Mucosa of rectum (tissue), 2 donors: Measurements from ENCODE around the gene ATP13A5.

Source experiments
- H3K27ac ChIP-seq, 2 donors: one replicate each; pipeline ENCODE4 v1.7.0; 2013; ENCODE audit warnings: inconsistent platforms in 2 of 2, low read depth in 2 of 2, low read length in 2 of 2
- H3K27me3 ChIP-seq, 2 donors: one replicate each; pipeline ENCODE4 v1.7.0; 2013; ENCODE audit warnings: low read length in 2 of 2; ENCODE audit not compliant: control insufficient read depth in 2 of 2, insufficient read depth in 2 of 2
- H3K36me3 ChIP-seq, 2 donors: one replicate each; pipeline ENCODE4 v1.7.0; 2013; ENCODE audit warnings: low read length in 2 of 2; ENCODE audit not compliant: control insufficient read depth in 2 of 2, insufficient read depth in 2 of 2
- H3K4me1 ChIP-seq, 2 donors: one replicate each; pipeline ENCODE4 v1.7.0; 2013; ENCODE audit warnings: low read length in 2 of 2, mild to moderate bottlenecking in 1 of 2; ENCODE audit not compliant: control insufficient read depth in 2 of 2, insufficient read depth in 2 of 2
- H3K4me3 ChIP-seq, 2 donors: one replicate each; pipeline ENCODE4 v1.7.0; 2013; ENCODE audit warnings: low read length in 2 of 2
- H3K9ac ChIP-seq, 2 donors: one replicate each; pipeline ENCODE4 v1.7.0; 2013; ENCODE audit warnings: low read length in 2 of 2, low read depth in 1 of 2, mild to moderate bottlenecking in 1 of 2
- H3K9me3 ChIP-seq, 2 donors: one replicate each; pipeline ENCODE4 v1.7.0; 2013; ENCODE audit warnings: low read length in 2 of 2; ENCODE audit not compliant: control insufficient read depth in 2 of 2
- donor health status: healthy.
- donor health status: Normal muscosa, but diverticular disease.

Gene ATP13A5

DNA sequence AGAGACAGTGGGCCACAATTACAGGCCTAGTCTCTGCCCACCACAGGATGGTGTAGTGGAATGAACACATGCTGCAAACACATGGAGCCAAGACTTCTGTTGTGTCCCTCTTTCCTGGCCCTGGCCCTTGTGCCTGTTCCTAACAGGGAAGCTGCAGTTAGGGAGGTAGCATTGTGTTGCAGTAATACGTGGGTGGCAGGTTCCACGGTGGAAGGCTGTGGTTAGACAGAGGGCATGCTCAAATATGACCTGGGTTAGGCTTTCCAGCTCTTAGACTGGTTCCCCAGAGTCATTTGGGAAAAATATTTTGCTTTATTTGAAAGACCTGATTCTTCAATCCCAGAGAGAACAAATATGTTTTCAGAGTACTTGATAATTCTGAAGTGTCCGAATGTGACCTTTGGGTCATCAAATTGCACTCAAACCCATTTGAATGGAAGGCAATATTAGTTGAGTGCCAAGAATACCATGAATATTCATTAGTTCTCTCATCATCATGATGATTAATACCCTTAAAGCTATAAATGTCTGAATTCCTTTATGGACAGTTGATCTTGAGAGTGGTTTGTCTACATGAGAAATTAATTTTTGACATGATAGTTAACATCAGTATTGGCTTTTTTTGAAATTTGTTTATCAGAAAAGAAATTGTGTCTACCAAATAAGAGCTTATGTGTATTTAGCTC is 109.1 kb downstream of the ATP13A5 start:
- no peaks in the 10 kb centered on the region for H3K27me3 ChIP-seq
- H3K27ac ChIP-seq = no peak overlapping the region
- H3K9ac ChIP-seq = no peak overlapping the region
- H3K9me3 ChIP-seq = no peaks in the 10 kb centered on the region
- H3K4me3 ChIP-seq = no peak overlapping the region
- H3K4me1 ChIP-seq = no peaks in the 10 kb centered on the region
- H3K36me3 ChIP-seq = no peaks in the 10 kb centered on the region

DNA sequence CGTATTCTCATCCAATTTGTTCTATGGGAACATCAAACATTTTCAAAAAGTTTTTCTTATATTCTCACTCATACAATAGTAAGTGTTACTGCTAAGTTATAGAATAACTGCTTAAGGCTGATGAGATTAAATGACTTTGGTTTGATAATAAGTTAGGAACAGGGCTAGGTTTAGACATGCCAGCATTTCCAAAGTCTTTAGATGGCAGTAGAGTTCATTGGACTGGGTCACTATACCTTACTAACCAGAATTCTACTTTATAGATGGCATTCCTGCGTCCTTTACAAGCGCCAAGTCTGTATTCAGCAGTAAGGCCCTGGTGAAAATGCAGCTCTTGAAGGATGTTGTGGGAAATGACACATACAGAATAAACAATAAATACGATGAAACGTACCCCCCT is 115.8 kb downstream of the ATP13A5 start:
- Histone ChIP-seq H3K9ac (no peak overlapping the region), H3K36me3 (no peaks in the 10 kb centered on the region), H3K9me3 (no peaks in the 10 kb centered on the region), H3K4me3 (no peak overlapping the region), H3K27ac (no peak overlapping the region), H3K27me3 (no peaks in the 10 kb centered on the region), H3K4me1 (no peaks in the 10 kb centered on the region)

DNA sequence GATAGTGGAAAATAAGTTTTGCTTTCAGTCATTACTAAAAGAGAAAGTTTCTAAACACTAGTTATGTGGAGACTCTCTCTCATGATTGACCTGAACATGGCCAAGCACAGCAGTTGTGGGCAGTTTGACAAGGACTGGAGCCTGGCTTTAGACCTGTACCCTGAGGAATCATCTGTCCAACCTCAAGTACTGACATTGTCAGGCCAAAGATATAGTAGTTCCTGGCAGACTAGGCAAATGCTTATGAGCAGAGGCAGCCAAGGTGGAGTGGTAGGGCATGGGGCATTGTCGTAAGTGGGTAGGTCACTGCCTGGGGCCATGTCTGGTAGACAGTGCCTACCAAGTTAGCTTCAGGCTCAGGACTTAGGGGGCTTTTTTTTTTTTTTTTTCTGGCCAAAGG is 116.6 kb downstream of the ATP13A5 start:
- no peak overlapping the region for H3K27ac ChIP-seq
- H3K36me3 ChIP-seq = no peaks in the 10 kb centered on the region
- no peak overlapping the region for H3K4me3 ChIP-seq
- H3K4me1 ChIP-seq = no peaks in the 10 kb centered on the region
- H3K9me3 ChIP-seq = no peaks in the 10 kb centered on the region
- no peak overlapping the region for H3K9ac ChIP-seq
- H3K27me3 ChIP-seq = no peaks in the 10 kb centered on the region

DNA sequence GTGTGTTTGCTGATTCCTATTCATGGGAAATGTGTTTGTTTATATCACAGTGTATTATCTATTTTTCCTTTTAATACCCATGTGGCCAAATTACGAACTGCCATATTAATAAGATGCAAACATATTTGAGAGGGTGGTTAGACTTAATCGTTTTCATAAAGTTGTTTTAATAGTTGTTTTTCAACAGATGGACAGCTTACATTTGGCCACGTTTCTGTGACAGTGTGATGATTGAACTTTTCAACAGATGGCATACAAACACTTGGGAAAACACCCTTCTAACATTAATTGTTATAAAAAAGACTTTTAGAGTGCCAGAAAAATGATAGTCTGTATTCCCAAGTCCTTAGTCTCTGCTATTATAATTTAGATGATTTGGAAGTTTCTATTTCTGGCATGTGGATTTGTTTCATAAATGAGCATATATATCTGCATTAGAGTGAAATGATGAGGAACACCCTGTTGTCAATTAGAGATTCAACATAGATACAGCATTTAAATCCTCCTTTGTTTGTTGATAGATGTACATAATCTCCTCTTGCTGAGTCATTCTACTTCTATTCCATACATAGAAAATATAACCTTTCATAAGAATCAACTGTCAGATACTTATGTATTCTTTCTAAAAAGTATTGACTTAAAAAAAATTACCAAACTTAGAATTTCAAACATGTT is 124.4 kb downstream of the ATP13A5 start:
- no peaks in the 10 kb centered on the region for H3K27me3 ChIP-seq
- peaks cover 0 to 1% of the 10 kb centered on the region in 2 donors for H3K9me3 ChIP-seq
- H3K36me3 ChIP-seq = no peaks in the 10 kb centered on the region
- no peaks in the 10 kb centered on the region for H3K4me1 ChIP-seq
- H3K27ac ChIP-seq = no peak overlapping the region
- no peak overlapping the region for H3K9ac ChIP-seq
- no peak overlapping the region for H3K4me3 ChIP-seq

DNA sequence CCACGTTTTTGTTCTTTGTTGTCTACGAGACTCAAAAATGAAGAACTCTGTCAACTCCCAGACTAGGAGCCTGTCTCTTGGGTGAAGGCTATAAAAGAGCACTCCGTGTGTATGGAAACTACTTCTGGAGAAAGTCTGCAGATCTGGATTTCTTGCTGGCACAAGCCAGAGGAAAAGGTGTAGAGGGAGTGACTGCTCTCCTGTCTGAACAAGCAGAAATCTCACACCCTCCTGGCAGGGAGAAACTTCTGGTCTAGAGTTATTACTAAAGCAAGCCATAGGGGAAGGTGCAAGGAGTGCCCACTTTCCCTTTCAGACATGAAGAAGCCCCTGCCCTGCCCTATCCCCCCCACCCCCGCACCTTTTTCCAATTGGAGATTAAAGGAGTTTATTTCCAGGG is 128.1 kb downstream of the ATP13A5 start:
- Histone ChIP-seq H3K9ac (no peak overlapping the region), H3K36me3 (no peaks in the 10 kb centered on the region), H3K9me3 (peaks cover 0 to 5% of the 10 kb centered on the region in 2 donors), H3K4me3 (no peak overlapping the region), H3K27ac (no peak overlapping the region), H3K27me3 (no peaks in the 10 kb centered on the region), H3K4me1 (no peaks in the 10 kb centered on the region)

DNA sequence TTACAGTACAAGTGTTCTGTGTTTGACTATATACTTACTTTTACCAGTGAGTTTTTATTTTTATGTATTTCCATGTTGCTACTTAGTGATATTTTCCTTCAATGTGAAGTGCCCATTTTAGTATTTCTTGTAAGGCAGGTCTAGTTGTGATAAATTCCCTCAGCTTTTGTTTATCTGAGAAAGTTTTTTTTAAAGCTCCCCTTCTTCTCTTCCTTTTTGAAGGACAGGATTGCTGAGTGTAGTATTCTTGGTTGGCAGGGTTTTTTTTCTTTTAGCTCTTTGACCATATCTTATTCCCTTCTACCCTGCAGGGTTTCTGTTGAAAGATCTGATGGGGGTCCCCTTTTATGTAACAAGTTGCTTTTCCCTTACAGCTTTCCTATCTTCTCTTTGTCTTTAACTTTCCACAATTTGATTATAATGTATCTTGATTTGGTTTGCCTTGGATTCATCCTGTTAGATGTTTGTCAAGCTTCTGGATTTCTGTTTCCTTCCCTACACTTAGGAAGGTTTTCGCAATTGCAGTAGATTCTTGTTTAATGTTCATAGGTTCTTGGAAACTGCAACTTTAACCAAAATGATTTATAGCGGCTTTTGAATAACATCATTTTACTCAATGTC is 129.6 kb downstream of the ATP13A5 start:
- no peak overlapping the region for H3K4me3 ChIP-seq
- H3K9me3 ChIP-seq = peaks cover 0 to 5% of the 10 kb centered on the region in 2 donors
- H3K27me3 ChIP-seq = no peaks in the 10 kb centered on the region
- H3K27ac ChIP-seq = no peak overlapping the region
- H3K4me1 ChIP-seq = no peaks in the 10 kb centered on the region
- H3K36me3 ChIP-seq = no peaks in the 10 kb centered on the region
- H3K9ac ChIP-seq = no peak overlapping the region

DNA sequence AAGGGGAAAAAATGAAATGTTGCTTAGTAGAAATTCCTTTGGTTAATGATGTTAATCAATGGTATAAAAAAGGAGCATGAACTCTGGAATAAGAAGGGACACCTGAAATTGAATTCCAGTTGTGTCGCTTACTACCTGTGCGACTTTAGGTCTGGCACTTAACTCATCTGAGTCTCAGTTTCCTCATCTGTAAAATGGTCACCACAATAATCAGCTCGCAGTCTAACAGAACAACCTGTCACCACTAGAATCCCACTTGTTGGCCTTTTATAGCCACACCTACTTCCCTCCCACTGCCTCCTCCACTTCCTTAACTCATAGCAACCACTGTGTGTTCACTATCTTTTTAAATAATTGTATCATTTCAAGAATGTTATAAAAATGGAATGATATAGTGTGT is 135.0 kb downstream of the ATP13A5 start:
- Histone ChIP-seq H3K9me3 (peaks cover 0 to under 1% of the 10 kb centered on the region in 2 donors), H3K27me3 (peaks cover 0 to 6% of the 10 kb centered on the region in 2 donors), H3K4me3 (no peak overlapping the region), H3K36me3 (no peaks in the 10 kb centered on the region), H3K27ac (no peak overlapping the region), H3K4me1 (peaks cover 3 to 4% of the 10 kb centered on the region in 2 donors), H3K9ac (no peak overlapping the region)

DNA sequence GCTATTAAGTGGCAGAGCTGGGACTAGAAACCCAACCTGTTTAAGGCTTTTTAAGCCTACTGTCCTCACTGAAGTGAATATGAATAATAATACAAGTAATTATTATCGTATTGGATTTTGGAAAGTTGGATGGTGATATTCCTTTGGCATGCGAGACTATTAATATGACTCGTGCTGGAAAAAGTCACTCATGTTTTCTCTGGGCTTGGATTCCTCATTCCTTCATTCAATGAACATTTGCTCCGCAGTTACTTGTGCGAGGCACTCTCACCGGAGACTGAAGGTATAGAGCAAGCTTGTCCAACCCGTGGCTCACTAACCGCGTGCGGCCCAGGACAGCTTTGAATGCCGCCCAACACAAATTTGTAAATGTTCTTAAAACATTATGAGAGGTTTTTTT is 136.8 kb downstream of the ATP13A5 start:
- Histone ChIP-seq H3K9me3 (no peaks in the 10 kb centered on the region), H3K27me3 (peaks cover 0 to 6% of the 10 kb centered on the region in 2 donors), H3K4me1 (peaks cover 3 to 4% of the 10 kb centered on the region in 2 donors), H3K4me3 (peak overlapping the region in 1 of 2 donors; percentile 26), H3K9ac (no peak overlapping the region), H3K36me3 (no peaks in the 10 kb centered on the region), H3K27ac (no peak overlapping the region)

DNA sequence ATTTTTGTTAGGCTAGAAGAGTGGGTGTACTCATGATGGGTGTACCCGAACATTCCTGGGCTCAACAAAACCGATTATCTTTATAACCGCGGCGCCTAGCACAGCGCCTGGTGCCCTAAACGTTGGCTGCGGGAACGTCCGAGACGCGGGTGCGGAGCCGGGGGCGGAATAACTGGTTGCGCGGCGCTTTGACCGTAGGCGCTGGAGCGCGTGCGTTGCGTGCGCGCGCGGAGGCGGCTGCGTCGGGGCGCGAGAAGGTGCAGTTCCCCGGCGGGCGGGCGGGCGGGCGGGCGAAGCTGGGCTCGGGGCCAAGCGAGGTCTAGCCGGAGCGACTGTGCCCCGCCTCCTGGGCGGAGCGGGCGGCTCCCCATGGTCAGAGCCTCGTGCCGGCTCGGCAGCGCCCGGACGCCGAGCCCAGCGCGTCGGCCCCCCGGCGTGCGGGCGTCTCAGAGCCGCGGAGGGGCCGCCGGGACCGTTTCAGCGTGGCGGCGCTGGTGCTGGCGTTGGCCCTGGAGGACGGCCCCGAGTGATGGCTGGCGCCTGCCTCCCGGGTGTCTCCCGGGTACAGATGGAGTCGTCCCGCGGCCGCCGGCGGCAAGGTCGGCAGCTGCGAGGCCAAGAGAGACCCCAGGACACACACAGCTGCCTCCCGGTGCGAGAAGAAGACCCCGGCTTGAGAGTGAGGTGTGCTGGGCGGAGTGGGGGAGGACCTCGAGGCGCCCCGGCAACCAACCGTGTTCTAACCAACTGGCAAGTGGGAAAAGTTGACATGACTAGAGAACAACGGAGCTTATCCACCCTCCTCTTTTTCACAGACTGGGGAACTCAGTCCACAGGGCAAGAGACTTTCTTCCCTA is 137.5 kb downstream of the ATP13A5 start, which contains the start of gene PLAAT1:
Gene PLAAT1 (plus strand): TSS at position 373 of the 857 bp plus-strand sequence. CDS start 14,429 bp downstream, outside the sequence.
- H3K9ac ChIP-seq = peak within 1 kb of the TSS in 1 of 2 donors; percentile 48

More for the DNA sequence above, 137.5 kb downstream of the ATP13A5 start, which contains the start of gene PLAAT1:
- H3K4me1 ChIP-seq = peaks cover 3 to 4% of the 10 kb centered on the region in 2 donors
- H3K9me3 ChIP-seq = no peaks in the 10 kb centered on the region
- no peaks in the 10 kb centered on the region for H3K36me3 ChIP-seq
- peaks cover 0 to 6% of the 10 kb centered on the region in 2 donors for H3K27me3 ChIP-seq
- peak within 1 kb of the TSS; percentile 65 to 68 for H3K4me3 ChIP-seq
- no peak within 1 kb of the TSS for H3K27ac ChIP-seq
